HepG2 (cell line): ENCODE results near the gene ANKAR. TPM values are rescaled to one million over a fixed set of nuclear protein-coding genes. Genes with fewer than 3 reads are reported as not detected.

Experiments used
- EP300 ChIP-seq, 3 experiments: sonication (generic) in 1 of 3; formaldehyde crosslinking in 1 of 3; IDR thresholded peaks; 2 replicates each; pipeline versions ENCODE4 v1.5.1 to v1.6.1; 2011 to 2020; ENCODE audit warnings: low read depth in 2 of 3, low read length in 2 of 3, borderline replicate concordance in 1 of 3, improper control_type of control experiment in 1 of 3, mild to moderate bottlenecking in 1 of 3, missing genetic modification reagents in 1 of 3, moderate library complexity in 1 of 3
- FOXM1 ChIP-seq: sonication (generic); formaldehyde crosslinking; IDR thresholded peaks from 2 replicates; pipeline ENCODE4 v1.5.0; 2020; ENCODE audit warnings: missing genetic modification reagents
- GATAD2A ChIP-seq: IDR thresholded peaks from 2 replicates; pipeline ENCODE4 v1.6.1; 2016
- MIXL1 ChIP-seq: IDR thresholded peaks from 2 replicates; pipeline ENCODE4 v1.6.1; 2016
- NFYB ChIP-seq: sonication (generic); formaldehyde crosslinking; IDR thresholded peaks from 2 replicates; pipeline ENCODE4 v1.4.0; 2020; ENCODE audit warnings: missing genetic modification reagents
- PRDM4 ChIP-seq: sonication (generic); formaldehyde crosslinking; IDR thresholded peaks from 2 replicates; pipeline ENCODE4 v1.9.0; 2021; ENCODE audit warnings: missing genetic modification reagents, borderline replicate concordance
- RARG ChIP-seq: sonication (generic); formaldehyde crosslinking; IDR thresholded peaks from 2 replicates; pipeline ENCODE4 v1.4.0; 2020; ENCODE audit warnings: low read depth, mild to moderate bottlenecking, missing genetic modification reagents
- SATB2 ChIP-seq: sonication (generic); formaldehyde crosslinking; IDR thresholded peaks from 2 replicates; pipeline ENCODE4 v1.5.0; 2020; ENCODE audit warnings: missing genetic modification reagents
- SCMH1 ChIP-seq: sonication (generic); formaldehyde crosslinking; IDR thresholded peaks from 2 replicates; pipeline ENCODE4 v1.9.0; 2021; ENCODE audit warnings: missing genetic modification reagents, mild to moderate bottlenecking, borderline replicate concordance
- SMAD3 ChIP-seq: sonication (generic); formaldehyde crosslinking; IDR thresholded peaks from 2 replicates; pipeline ENCODE4 v1.4.0; 2020; ENCODE audit warnings: missing genetic modification reagents
- SMC3 ChIP-seq: IDR thresholded peaks from 2 replicates; pipeline ENCODE4 v1.6.1; 2011; ENCODE audit warnings: low read length, improper control_type of control experiment
- ZFP36L1 ChIP-seq: sonication (generic); formaldehyde crosslinking; IDR thresholded peaks from 2 replicates; pipeline ENCODE4 v1.8.0; 2022; ENCODE audit warnings: mild to moderate bottlenecking, missing genetic modification reagents, moderate library complexity
- ZNF121 ChIP-seq: sonication (generic); formaldehyde crosslinking; IDR thresholded peaks from 2 replicates; pipeline ENCODE4 v1.5.0; 2020; ENCODE audit warnings: mild to moderate bottlenecking, missing genetic modification reagents
- ZNF124 ChIP-seq: sonication (generic); formaldehyde crosslinking; IDR thresholded peaks from 2 replicates; pipeline ENCODE4 v1.4.0; 2020; ENCODE audit warnings: missing genetic modification reagents
- ZNF20 ChIP-seq: sonication (generic); formaldehyde crosslinking; IDR thresholded peaks from 2 replicates; pipeline ENCODE4 v1.4.0; 2020; ENCODE audit warnings: mild to moderate bottlenecking, moderate library complexity, missing genetic modification reagents
- ZNF224 ChIP-seq: sonication (generic); formaldehyde crosslinking; IDR thresholded peaks from 2 replicates; pipeline ENCODE4 v1.5.0; 2020; ENCODE audit warnings: mild to moderate bottlenecking, missing genetic modification reagents
- ZNF317 ChIP-seq: sonication (generic); formaldehyde crosslinking; IDR thresholded peaks from 2 replicates; pipeline ENCODE4 v1.5.0; 2020; ENCODE audit warnings: mild to moderate bottlenecking, missing genetic modification reagents
- ZNF343 ChIP-seq: sonication (generic); formaldehyde crosslinking; IDR thresholded peaks from 2 replicates; pipeline ENCODE4 v1.4.0; 2020; ENCODE audit warnings: mild to moderate bottlenecking, missing genetic modification reagents
- ZNF546 ChIP-seq: sonication (generic); formaldehyde crosslinking; conservative IDR thresholded peaks from 2 replicates; pipeline ENCODE4 v1.8.1; 2023; ENCODE audit warnings: mild to moderate bottlenecking, missing genetic modification reagents
- ZNF703 ChIP-seq: sonication (generic); formaldehyde crosslinking; IDR thresholded peaks from 2 replicates; pipeline ENCODE4 v1.5.1; 2020; ENCODE audit warnings: missing genetic modification reagents, mild to moderate bottlenecking, moderate library complexity, borderline replicate concordance
- polyA plus RNA-seq, 8 experiments: library from polyadenylated mRNA; depleted of rRNA in 3 of 8; stranded (reverse) in 7 of 8; unstranded in 1 of 8; fragments of >200 nt; fragmentation: Illumina TruSeq in 4 of 8; extraction: Trizol in 4 of 8; gene quantifications; 2 replicates each; pipeline versions ENCODE4 v1.2.1 to v1.2.3, GENCODE V29; 2011 to 2016; ENCODE audit warnings: low read depth in 4 of 8, missing spikeins in 1 of 8, mixed read lengths in 1 of 8; ENCODE audit not compliant: insufficient read depth in 1 of 8
- total RNA-seq, 5 experiments: library from RNA; depleted of rRNA; stranded (reverse); fragments of >200 nt; fragmentation: Illumina TruSeq; extraction: Trizol; gene quantifications; 2 replicates each; pipeline ENCODE4 v1.2.3, GENCODE V29; 2016; ENCODE audit warnings: low read depth in 1 of 5
- TF ChIP-seq, protein P1 (sequence below): sonication (generic); formaldehyde crosslinking; IDR thresholded peaks from 2 replicates; pipeline ENCODE4 v1.4.0; 2020; ENCODE audit warnings: missing genetic modification reagents
- TF ChIP-seq, protein P2 (sequence below): sonication (generic); formaldehyde crosslinking; IDR thresholded peaks from 2 replicates; pipeline ENCODE4 v1.5.0; 2020; ENCODE audit warnings: missing genetic modification reagents
- TF ChIP-seq, protein P3 (sequence below): sonication (generic); formaldehyde crosslinking; IDR thresholded peaks from 2 replicates; pipeline ENCODE4 v1.4.0; 2020; ENCODE audit warnings: mild to moderate bottlenecking, low read depth, missing genetic modification reagents

ANKAR gene
- total and polyA plus RNA-seq, 2 of the 13 experiments (the other 11 are each of a cell fraction or from before 2014, with no cell fraction given): 3.6 to 5.0 TPM

- TF ChIP-seq PRDM4 (CRISPR knock-in tag) (no peak), SCMH1 (no peak), ZNF703 (no peak), ZFP36L1 (CRISPR knock-in tag) (no peak), ZNF20 (CRISPR knock-in tag) (no peak), ZNF317 (CRISPR knock-in tag) (no peak), RARG (CRISPR knock-in tag) (no peak), NFYB (CRISPR knock-in tag) (no peak), SATB2 (no peak), SMAD3 (CRISPR knock-in tag) (no peak), ZNF121 (CRISPR knock-in tag) (no peak), ZNF124 (CRISPR knock-in tag) (no peak), ZNF224 (CRISPR knock-in tag) (no peak), ZNF546 (CRISPR knock-in tag) (no peak), EP300 (IDR thresholded peaks at IDR 0.05; ENCODE audit: low read depth in 2 of 2, low read length in 2 of 2) (no peak), EP300 (CRISPR knock-in tag; IDR thresholded peaks at IDR 0.05; ENCODE audit: borderline replicate concordance) (no peak), GATAD2A (CRISPR knock-in tag) (0 out of 2 replicates have a peak, but pooled peaks have one; percentile 21), ZNF343 (CRISPR knock-in tag) (no peak), MIXL1 (CRISPR knock-in tag) (0 out of 2 replicates have a peak, but pooled peaks have one; percentile 20), SMC3 (peak; percentile 50; the same call in 1 of the 2 replicates), FOXM1 (CRISPR knock-in tag) (no peak)
- TF ChIP-seq, protein P1, sequence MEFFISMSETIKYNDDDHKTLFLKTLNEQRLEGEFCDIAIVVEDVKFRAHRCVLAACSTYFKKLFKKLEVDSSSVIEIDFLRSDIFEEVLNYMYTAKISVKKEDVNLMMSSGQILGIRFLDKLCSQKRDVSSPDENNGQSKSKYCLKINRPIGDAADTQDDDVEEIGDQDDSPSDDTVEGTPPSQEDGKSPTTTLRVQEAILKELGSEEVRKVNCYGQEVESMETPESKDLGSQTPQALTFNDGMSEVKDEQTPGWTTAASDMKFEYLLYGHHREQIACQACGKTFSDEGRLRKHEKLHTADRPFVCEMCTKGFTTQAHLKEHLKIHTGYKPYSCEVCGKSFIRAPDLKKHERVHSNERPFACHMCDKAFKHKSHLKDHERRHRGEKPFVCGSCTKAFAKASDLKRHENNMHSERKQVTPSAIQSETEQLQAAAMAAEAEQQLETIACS (CRISPR knock-in tag): no peak
- TF ChIP-seq, protein P2, sequence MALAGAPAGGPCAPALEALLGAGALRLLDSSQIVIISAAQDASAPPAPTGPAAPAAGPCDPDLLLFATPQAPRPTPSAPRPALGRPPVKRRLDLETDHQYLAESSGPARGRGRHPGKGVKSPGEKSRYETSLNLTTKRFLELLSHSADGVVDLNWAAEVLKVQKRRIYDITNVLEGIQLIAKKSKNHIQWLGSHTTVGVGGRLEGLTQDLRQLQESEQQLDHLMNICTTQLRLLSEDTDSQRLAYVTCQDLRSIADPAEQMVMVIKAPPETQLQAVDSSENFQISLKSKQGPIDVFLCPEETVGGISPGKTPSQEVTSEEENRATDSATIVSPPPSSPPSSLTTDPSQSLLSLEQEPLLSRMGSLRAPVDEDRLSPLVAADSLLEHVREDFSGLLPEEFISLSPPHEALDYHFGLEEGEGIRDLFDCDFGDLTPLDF: no peak
- TF ChIP-seq, protein P3, sequence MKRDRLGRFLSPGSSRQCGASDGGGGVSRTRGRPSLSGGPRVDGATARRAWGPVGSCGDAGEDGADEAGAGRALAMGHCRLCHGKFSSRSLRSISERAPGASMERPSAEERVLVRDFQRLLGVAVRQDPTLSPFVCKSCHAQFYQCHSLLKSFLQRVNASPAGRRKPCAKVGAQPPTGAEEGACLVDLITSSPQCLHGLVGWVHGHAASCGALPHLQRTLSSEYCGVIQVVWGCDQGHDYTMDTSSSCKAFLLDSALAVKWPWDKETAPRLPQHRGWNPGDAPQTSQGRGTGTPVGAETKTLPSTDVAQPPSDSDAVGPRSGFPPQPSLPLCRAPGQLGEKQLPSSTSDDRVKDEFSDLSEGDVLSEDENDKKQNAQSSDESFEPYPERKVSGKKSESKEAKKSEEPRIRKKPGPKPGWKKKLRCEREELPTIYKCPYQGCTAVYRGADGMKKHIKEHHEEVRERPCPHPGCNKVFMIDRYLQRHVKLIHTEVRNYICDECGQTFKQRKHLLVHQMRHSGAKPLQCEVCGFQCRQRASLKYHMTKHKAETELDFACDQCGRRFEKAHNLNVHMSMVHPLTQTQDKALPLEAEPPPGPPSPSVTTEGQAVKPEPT (CRISPR knock-in tag): no peak
Observed at GRCh38 chr2:189698020-189698887, 23.8 kb downstream of the ANKAR start (continued).
